ENCODE results near the gene STAMBPL1.
A peak's percentile ranks its signal among the peaks of the same experiment; 100 is the strongest.

Gene STAMBPL1

DNA sequence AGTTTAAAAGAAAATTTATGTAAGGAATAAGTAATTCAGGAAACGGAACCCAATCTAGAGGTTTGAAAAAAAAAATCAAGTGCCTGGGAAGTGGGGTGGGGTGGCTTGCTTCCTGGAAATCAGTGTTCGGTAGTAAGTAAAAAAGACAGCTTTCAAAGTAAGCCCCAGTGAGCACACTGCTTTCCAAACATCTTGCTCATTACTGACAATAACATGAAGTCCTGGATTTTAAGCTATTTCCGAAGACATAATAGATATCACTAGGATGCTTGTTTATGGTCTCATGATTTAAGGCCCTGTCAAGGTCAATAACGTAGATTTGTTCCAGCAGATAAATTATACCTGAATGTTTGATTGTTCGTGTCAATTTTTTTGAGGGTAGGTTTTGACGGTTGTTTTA, 1.3 kb downstream of the STAMBPL1 start:
- peak overlapping the region; percentile 78 for H3K4me3 ChIP-seq (replicated peaks; ENCODE audit: low read depth, low read length)
- no peak for DNase-seq (ENCODE audit: extremely low read depth, low read depth)
- TF ChIP-seq, protein P1, sequence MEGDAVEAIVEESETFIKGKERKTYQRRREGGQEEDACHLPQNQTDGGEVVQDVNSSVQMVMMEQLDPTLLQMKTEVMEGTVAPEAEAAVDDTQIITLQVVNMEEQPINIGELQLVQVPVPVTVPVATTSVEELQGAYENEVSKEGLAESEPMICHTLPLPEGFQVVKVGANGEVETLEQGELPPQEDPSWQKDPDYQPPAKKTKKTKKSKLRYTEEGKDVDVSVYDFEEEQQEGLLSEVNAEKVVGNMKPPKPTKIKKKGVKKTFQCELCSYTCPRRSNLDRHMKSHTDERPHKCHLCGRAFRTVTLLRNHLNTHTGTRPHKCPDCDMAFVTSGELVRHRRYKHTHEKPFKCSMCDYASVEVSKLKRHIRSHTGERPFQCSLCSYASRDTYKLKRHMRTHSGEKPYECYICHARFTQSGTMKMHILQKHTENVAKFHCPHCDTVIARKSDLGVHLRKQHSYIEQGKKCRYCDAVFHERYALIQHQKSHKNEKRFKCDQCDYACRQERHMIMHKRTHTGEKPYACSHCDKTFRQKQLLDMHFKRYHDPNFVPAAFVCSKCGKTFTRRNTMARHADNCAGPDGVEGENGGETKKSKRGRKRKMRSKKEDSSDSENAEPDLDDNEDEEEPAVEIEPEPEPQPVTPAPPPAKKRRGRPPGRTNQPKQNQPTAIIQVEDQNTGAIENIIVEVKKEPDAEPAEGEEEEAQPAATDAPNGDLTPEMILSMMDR (IDR thresholded peaks at IDR 0.05; ENCODE audit: low read depth, low read length, missing control alignments) = no peak

DNA sequence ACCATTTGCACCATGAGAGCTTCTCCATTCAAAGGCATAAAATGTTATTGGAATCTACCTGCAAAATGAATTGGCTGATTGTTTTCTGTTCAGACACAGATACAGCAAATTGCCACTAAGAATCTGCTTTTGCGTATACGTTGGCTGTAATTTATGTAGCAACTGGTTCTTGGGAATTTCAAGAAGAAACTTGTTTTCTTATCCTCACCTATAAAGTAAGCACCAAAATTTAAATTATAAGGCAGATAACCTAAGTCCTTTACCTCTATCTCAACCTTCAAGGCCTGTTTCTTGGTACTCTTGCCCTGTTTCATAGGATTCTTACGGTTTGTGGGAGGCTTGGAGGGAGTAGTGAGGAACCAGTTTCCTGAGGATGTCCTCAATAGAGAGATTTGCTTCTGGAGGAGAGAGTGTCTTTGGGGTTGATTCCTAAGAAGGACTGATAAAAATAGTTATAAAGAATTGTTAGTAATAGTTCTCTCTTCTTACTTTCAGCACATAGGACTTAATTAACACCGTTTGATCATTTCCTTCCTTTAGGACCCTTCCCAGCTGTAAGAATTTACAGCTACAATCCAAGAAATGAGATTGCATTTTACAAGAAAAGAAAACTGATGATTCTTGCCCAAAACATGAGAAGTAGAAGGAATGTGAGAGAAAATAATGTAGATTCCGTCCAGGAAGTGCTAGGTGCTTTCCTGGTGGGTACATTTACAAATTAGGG, 2.0 kb downstream of the STAMBPL1 start:
- TF ChIP-seq, protein P1 (IDR thresholded peaks at IDR 0.05; ENCODE audit: low read depth, low read length, missing control alignments) = no peak
- H3K4me3 ChIP-seq (replicated peaks; ENCODE audit: low read depth, low read length) = peak overlapping the region; percentile 78
- no peak for DNase-seq (ENCODE audit: extremely low read depth, low read depth)

DNA sequence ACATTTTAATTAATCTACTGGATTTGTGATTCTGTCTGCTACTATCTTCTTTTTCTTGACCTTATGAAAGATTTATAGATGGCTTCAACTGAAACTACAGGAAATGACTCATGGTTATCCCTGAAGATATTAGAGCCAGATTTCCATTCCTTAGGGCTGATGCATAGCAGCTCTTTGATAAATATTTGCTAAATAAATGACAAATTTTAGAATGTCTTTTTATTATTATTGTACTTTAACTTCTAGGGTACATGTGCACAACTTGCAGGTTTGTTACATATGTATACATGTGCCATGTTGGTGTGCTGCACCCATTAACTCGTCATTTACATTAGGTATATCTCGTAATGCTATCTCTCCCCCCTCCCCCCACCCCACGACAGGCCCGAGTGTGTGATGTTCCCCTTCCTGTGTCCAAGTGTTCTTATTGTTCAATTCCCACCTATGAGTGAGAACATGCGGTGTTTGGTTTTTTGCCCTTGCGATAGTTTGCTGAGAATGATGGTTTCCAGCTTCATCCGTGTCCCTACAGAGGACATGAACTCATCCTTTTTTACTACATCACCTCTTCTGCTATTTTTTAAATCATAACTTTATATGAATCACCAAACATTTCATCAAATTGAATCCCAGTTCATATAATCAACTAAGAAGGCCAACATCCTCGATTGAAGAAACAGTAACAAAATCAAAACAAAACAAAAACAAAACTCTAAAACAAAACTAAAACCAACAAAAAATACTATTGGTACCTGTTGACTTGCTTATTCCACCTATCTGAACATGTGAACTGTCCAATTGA, 2.8 kb downstream of the STAMBPL1 start:
- DNase-seq (ENCODE audit: extremely low read depth, low read depth) = peak; percentile 74
- peak overlapping the region; percentile 78 for H3K4me3 ChIP-seq (replicated peaks; ENCODE audit: low read depth, low read length)

DNA sequence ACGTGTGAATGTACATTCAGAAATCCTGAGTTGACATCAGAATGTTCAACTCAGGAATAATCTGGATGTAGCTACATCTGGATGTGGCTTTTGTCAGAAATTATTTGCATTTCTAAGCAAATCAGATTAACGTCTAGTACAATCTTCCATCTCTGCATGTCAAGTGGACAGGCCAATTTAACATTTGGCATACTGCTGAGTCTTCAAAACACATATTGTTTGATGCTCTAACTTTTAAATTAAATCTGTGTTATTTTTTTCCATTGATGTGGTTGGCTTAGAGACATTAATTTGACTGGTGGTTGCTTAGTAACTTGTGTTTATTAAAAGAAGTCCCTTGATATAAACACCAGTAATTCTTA, 3.4 kb downstream of the STAMBPL1 start:
- no peak overlapping the region for H3K4me3 ChIP-seq (replicated peaks; ENCODE audit: low read depth, low read length)
- no peak for DNase-seq (ENCODE audit: extremely low read depth, low read depth)
- TF ChIP-seq, protein P1 (IDR thresholded peaks at IDR 0.05; ENCODE audit: low read depth, low read length, missing control alignments) = no peak

DNA sequence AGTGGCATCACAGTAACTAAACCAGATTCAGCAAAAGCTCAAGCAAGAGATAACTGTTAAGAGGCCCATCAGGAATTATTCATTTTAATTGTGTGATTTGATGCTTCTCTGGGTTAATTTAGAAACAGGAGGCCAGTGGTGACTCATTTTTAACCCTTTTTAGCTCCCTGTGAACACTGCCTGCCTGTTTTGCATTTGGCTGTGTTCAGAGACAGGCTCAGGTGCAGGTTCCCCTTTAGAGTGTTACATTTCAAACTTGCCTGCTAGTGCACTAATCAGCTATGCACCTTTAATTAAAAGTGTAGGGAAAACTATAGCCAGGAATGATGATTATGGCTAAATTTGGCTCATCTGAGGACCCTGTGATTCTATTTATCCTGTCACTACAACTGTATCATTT, 6.5 kb downstream of the STAMBPL1 start:
- DNase-seq (ENCODE audit: extremely low read depth, low read depth) = no peak
- TF ChIP-seq, protein P1 (IDR thresholded peaks at IDR 0.05; ENCODE audit: low read depth, low read length, missing control alignments) = no peak
- no peak overlapping the region for H3K4me3 ChIP-seq (replicated peaks; ENCODE audit: low read depth, low read length)

DNA sequence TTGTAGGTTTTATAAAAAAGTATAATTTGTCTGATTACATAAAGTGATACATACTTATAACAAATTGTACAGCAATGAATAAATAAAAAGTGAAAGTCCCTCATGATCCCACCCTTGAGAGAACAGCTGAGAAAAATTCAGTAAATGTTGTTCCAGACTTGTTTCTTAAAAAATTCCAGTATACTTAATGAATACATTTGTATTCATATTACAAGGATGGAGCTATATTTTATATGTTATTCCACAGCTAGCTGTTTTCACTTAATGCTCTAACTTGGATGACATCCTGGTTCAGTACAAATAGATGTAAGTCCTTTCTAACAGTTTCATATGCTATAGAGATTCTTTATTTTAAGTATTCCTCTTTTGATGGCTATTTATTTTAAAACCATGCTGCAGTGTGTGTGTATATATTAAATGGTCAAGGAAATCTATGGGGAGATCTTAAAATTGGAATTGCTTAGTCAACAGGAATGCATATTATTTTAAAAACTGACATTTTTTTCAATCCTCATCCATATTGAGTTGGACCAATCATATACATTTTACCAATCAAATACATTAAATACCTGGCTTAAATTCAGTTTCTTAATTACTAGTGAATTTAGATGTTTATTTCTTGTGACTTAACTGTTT, 8.9 kb downstream of the STAMBPL1 start:
- DNase-seq (ENCODE audit: extremely low read depth, low read depth) = no peak
- TF ChIP-seq, protein P1 (IDR thresholded peaks at IDR 0.05; ENCODE audit: low read depth, low read length, missing control alignments) = no peak
- H3K4me3 ChIP-seq (replicated peaks; ENCODE audit: low read depth, low read length) = no peak overlapping the region

Measured in HFF-Myc (cell line).